ENCODE data around the gene MLLT1. TPM values are rescaled to one million over a fixed set of nuclear protein-coding genes. Genes with fewer than 3 reads are reported as not detected.
A peak's percentile ranks its signal among the peaks of the same experiment; 100 is the strongest.

Gene MLLT1
- total RNA-seq, 4 donors from 2014 or later = 5.9 to 103 (median 13.3) TPM

DNA sequence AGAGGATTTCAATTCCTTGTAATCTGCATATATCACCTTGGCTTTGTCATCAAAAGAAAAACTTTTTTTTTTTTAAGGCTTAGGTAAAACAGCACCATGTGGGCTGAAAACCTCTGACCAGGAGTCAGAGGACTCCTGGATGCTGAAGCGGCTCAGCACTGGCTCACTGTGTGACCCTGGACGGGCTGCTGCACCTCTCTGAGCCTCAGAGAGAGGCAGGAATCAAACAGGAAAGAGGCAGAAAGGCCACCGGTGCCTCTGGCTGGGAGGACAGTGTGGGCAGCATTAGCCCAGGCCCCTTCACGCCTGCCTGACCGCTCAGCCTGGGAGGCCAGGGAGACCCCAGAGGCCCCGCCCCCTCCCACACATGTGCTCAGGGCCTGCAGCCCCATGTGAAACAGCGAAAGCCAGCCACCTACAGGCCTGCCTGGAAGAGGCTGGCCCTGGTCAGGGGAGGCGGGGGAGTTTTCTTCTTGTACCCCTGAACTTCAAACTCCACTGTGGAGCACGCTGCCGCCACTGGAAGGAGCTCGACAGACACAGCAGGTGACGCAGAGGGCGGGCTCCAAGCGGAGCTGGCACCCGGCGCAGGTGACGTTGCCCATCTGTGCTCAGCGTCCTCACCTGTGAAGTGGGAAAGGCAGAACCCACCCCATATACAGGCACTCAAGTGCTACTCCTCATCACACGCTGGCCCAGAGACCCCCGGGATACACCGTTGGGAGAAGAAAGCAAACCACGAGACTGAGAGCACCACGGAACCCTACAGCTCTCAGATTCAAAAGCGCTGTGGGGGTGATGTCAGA lies 39.7 kb downstream of the MLLT1 start:
- Histone ChIP-seq H3K9me3 (no peaks in the 10 kb centered on the region), H3K27ac (peak overlapping the region; percentile 79 to 90), H3K27me3 (no peaks in the 10 kb centered on the region), H3K4me3 (no peak overlapping the region), H3K36me3 (no peaks in the 10 kb centered on the region), H3K4me1 (peaks cover 0 to 23% of the 10 kb centered on the region in 2 donors)
- no peak for DNase-seq
- intact Hi-C loops (cut with DNase I; ENCODE audit: low total_unique reads) = loop anchor here (5.0 kb wide), 1 partner anchor 32 kb away; no protein-coding TSS in a partner anchor
- no peak for TF ChIP-seq POLR2A (IDR thresholded peaks at IDR 0.05)

DNA sequence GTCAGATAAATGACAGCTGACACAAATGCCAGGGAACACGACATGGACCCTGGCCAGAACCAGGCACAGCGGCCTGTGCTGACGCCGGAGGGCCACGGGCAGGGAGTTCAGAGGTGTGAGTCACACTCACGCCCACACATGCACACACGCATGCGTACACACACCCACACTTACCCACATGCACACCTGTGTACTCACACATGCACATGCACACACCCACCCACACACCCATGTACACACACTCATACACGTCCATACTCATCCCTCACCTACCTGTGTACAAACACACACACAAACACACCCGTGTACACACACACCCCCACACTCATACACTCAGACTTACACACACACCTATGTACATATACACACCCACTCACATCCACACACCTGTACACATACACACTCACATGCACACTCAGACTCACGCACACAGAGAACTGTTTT lies 40.4 kb downstream of the MLLT1 start:
- Histone ChIP-seq H3K4me1 (peaks cover under 1 to 23% of the 10 kb centered on the region in 2 donors), H3K27ac (peak overlapping the region; percentile 79 to 90), H3K27me3 (no peaks in the 10 kb centered on the region), H3K36me3 (no peaks in the 10 kb centered on the region), H3K4me3 (no peak overlapping the region), H3K9me3 (no peaks in the 10 kb centered on the region)
- no peak for DNase-seq
- intact Hi-C loops (cut with DNase I; ENCODE audit: low total_unique reads) = loop anchor here (5.0 kb wide), 1 partner anchor 33 kb away; no protein-coding TSS in a partner anchor
- TF ChIP-seq POLR2A (IDR thresholded peaks at IDR 0.05) (no peak), CTCF (IDR thresholded peaks at IDR 0.05) (no peak)

DNA sequence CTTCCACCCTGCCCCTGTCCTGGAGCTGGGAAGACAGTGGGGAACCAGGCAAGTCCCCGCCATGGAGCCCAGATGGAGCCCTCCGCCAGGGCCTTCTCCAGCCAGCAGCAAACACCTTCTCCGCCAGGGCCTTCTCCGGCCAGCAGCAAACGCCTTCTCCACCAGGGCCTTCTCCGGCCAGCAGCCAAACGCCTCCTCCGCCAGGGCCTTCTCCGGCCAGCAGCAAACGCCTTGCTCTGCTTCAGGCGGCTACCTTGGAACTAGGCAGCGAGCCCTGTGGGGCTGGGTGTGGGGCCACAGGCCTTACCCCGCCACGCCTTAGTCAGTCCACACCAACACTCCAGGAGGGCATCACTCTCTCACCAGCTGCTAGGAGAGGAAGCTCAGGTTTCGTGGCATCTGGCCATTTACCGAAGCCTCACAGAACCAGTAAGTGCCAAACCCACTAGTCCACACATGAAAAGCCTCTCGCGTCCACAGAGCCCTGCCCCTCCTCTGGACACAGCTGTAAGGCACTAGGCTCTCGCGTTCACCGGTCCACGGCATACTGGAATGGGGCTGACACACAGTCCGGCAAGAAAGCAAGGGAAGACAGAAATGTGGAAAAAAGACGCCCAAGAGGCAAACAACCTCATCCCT lies 41.0 kb downstream of the MLLT1 start:
- intact Hi-C loops (cut with DNase I; ENCODE audit: low total_unique reads) = loop anchor here (5.0 kb wide), 1 partner anchor 34 kb away; no protein-coding TSS in a partner anchor
- peak overlapping the region; percentile 79 to 90 for H3K27ac ChIP-seq
- TF ChIP-seq CTCF (IDR thresholded peaks at IDR 0.05) = peak in 3 of 4 experiments; percentile 21 to 29 (median 28)
- no peak for TF ChIP-seq POLR2A (IDR thresholded peaks at IDR 0.05)
- no peaks in the 10 kb centered on the region for H3K36me3 ChIP-seq
- H3K27me3 ChIP-seq = no peaks in the 10 kb centered on the region
- peaks cover 7 to 30% of the 10 kb centered on the region in 2 donors for H3K4me1 ChIP-seq
- DNase-seq = peak; percentile 70 to 78
- peak overlapping the region in 1 of 2 donors; percentile 9 for H3K4me3 ChIP-seq
- no peaks in the 10 kb centered on the region for H3K9me3 ChIP-seq

DNA sequence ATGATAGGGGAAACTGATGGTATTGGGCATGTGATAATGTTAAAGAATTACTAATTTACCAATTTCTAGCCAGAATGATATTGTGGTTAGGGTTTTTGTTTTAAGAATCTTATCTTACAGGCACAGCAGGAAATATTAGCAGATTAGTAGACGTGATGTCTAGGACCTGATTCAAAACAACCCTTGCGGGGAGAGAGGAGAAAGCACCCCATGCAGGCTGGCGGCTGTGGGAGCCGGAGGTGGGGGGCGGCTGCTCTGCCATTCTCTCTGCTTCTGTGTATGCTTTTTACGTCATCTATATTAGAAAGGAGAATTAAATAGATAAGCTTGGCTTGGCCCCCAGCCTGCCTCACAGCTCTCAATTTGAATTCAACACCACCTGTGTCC lies 41.5 kb downstream of the MLLT1 start:
- H3K4me1 ChIP-seq = peaks cover 13 to 35% of the 10 kb centered on the region in 2 donors
- intact Hi-C loops (cut with DNase I; ENCODE audit: low total_unique reads) = loop anchor here (5.0 kb wide), 1 partner anchor 34 kb away; no protein-coding TSS in a partner anchor

More for the DNA sequence above, 41.5 kb downstream of the MLLT1 start:
- Histone ChIP-seq H3K9me3 (no peaks in the 10 kb centered on the region), H3K4me3 (peak overlapping the region in 1 of 2 donors; percentile 9), H3K27me3 (no peaks in the 10 kb centered on the region), H3K36me3 (no peaks in the 10 kb centered on the region), H3K27ac (peak overlapping the region; percentile 79 to 90)
- DNase-seq = no peak
- no peak for TF ChIP-seq POLR2A (IDR thresholded peaks at IDR 0.05)
- TF ChIP-seq CTCF (IDR thresholded peaks at IDR 0.05) = peak in 1 of 4 experiments; percentile 5

All from uterus (tissue), 4 donors.